Breast epithelium (tissue), 4 donors: ENCODE data around the gene CFHR1. TPM values are rescaled to one million over a fixed set of nuclear protein-coding genes. Genes with fewer than 3 reads are reported as not detected.

Experiments
- DNase-seq, 2 donors: peaks; one replicate each; pipeline ENCODE4 v3.0.0-alpha.2; 2019; ENCODE audit warnings: low spot score in 2 of 2
- H3K27ac ChIP-seq, 2 donors: fragments of 200-600 bp; sonication (generic) in 1 of 2; one replicate each; pipeline ENCODE4 v1.5.1; 2016 to 2019; ENCODE audit warnings: mild to moderate bottlenecking in 1 of 2
- H3K27me3 ChIP-seq, 2 donors: fragments of 200-600 bp; sonication (generic) in 1 of 2; one replicate each; pipeline versions ENCODE4 v1.5.1 to v1.6.0; 2017 to 2019; ENCODE audit warnings: control low read depth in 1 of 2, mild to moderate bottlenecking in 1 of 2
- H3K36me3 ChIP-seq: fragments of 200-600 bp; one replicate; pipeline ENCODE4 v1.5.1; 2019
- H3K4me1 ChIP-seq, 2 donors: fragments of 200-600 bp; sonication (generic); one replicate each; pipeline ENCODE4 v1.5.1; 2016 to 2019; ENCODE audit warnings: control low read depth in 1 of 2
- H3K4me3 ChIP-seq, 3 donors: fragments of 200-600 bp; sonication (generic); 1 replicate in 2 of 3; 2 replicates in 1 of 3; pipeline ENCODE4 v1.5.1; 2016 to 2019; ENCODE audit warnings: mild to moderate bottlenecking in 3 of 3, moderate library complexity in 2 of 3
- H3K9me3 ChIP-seq, 2 donors: fragments of 200-600 bp; sonication (generic) in 1 of 2; one replicate each; pipeline ENCODE4 v1.5.1; 2016 to 2019; ENCODE audit warnings: control low read depth in 1 of 2
- CTCF ChIP-seq, 3 donors: fragments of 450-650 bp; IDR thresholded peaks; one replicate each; pipeline ENCODE4 v1.5.1; 2016 to 2017; ENCODE audit warnings: antibody characterized with exemption in 3 of 3, mild to moderate bottlenecking in 3 of 3, moderate library complexity in 3 of 3
- POLR2A ChIP-seq: fragments of 450-650 bp; IDR thresholded peaks from one replicate; pipeline ENCODE4 v1.6.1; 2016; ENCODE audit warnings: antibody characterized with exemption, mild to moderate bottlenecking, moderate library complexity
- POLR2AphosphoS5 ChIP-seq, 3 donors: sonication (generic); formaldehyde crosslinking; IDR thresholded peaks; one replicate each; pipeline ENCODE4 v1.6.1; 2017; ENCODE audit warnings: antibody characterized with exemption in 3 of 3
- intact Hi-C: fragments of 100-400 bp; cut with DNase I; formaldehyde crosslinking; loops from one replicate; pipeline ENCODE4 v1.15.1; 2023; ENCODE audit warnings: low total_unique reads
- total RNA-seq, 3 donors: library from RNA; depleted of rRNA; stranded (reverse); fragments of >200 nt; gene quantifications; one replicate each; pipeline ENCODE4 v1.1.0, GENCODE V29; 2016

Gene CFHR1
- total RNA-seq, 3 donors from 2014 or later = not detected

- no peaks in the 10 kb centered on the region for H3K36me3 ChIP-seq
- intact Hi-C loops = no loop called here
- peaks cover 0 to 6% of the 10 kb centered on the region in 2 donors for H3K9me3 ChIP-seq
- no peaks in the 10 kb centered on the region for H3K4me1 ChIP-seq
- TF ChIP-seq POLR2AphosphoS5 (IDR thresholded peaks at IDR 0.05) (no peak), CTCF (IDR thresholded peaks at IDR 0.05) (no peak), POLR2A (no peak)
- H3K4me3 ChIP-seq = no peak overlapping the region
- no peaks in the 10 kb centered on the region for H3K27me3 ChIP-seq
- no peak overlapping the region for H3K27ac ChIP-seq
- DNase-seq = no peak
Measured at GRCh38 chr1:196860323-196860884, 40.9 kb downstream of the CFHR1 start.

DNA sequence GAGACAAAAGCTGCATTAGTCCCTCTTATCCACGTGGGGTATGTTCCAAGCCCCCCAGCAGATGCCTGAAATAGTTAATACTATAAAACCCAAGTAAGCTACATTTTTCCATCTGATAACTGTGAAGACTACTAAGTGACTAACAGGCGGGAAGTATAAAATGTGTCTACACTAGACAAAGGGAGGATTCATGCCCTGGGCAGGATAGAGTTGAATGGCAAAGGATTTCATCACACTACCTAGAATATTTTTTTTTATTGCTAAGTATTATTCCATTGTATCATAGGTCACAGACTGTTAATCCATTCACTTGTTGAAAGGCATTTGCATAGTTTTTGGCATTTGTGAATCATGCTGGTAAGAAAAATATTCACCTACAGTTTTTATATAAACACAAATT is 41.9 kb downstream of the CFHR1 start:
- Histone ChIP-seq H3K27ac (no peak overlapping the region), H3K36me3 (no peaks in the 10 kb centered on the region), H3K9me3 (peaks cover 0 to 6% of the 10 kb centered on the region in 2 donors), H3K4me1 (no peaks in the 10 kb centered on the region), H3K27me3 (no peaks in the 10 kb centered on the region), H3K4me3 (no peak overlapping the region)
- intact Hi-C loops = no loop called here
- TF ChIP-seq CTCF (IDR thresholded peaks at IDR 0.05) = no peak
- no peak for TF ChIP-seq POLR2A
- TF ChIP-seq POLR2AphosphoS5 (IDR thresholded peaks at IDR 0.05) = no peak
- DNase-seq = no peak

GRCh38 chr1:196866974-196867373 is 47.4 kb downstream of the CFHR1 start:
- intact Hi-C loops = no loop called here
- H3K4me3 ChIP-seq = no peak overlapping the region
- H3K27ac ChIP-seq = no peak overlapping the region
- H3K4me1 ChIP-seq = no peaks in the 10 kb centered on the region
- H3K9me3 ChIP-seq = peaks cover 0 to 6% of the 10 kb centered on the region in 2 donors
- no peak for TF ChIP-seq CTCF (IDR thresholded peaks at IDR 0.05)
- no peak for TF ChIP-seq POLR2AphosphoS5 (IDR thresholded peaks at IDR 0.05)
- TF ChIP-seq POLR2A = no peak
- DNase-seq = no peak
- no peaks in the 10 kb centered on the region for H3K36me3 ChIP-seq
- no peaks in the 10 kb centered on the region for H3K27me3 ChIP-seq

DNA sequence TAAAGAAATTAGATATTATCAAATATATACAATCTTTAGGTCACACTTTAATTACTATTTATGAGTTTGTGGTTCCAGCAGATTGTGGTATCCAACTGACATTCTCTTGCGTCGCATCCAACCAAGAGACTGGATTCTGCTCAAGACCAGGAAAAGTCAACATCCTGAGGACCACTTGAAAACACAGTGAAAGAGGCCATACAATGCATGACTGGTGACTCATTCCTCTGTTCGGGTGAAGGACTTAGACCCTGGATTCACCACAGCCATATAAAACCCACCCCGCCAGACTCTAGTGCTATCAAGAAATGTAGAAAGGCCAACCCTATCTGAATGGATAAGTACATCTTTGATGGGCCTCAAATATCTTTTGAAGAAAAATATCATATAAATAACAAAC is 53.9 kb downstream of the CFHR1 start:
- Histone ChIP-seq H3K4me1 (no peaks in the 10 kb centered on the region), H3K36me3 (no peaks in the 10 kb centered on the region), H3K27me3 (no peaks in the 10 kb centered on the region), H3K27ac (no peak overlapping the region), H3K9me3 (no peaks in the 10 kb centered on the region), H3K4me3 (no peak overlapping the region)
- DNase-seq = no peak
- intact Hi-C loops = no loop called here
- TF ChIP-seq CTCF (IDR thresholded peaks at IDR 0.05) (no peak), POLR2A (no peak), POLR2AphosphoS5 (IDR thresholded peaks at IDR 0.05) (no peak)

GRCh38 chr1:196875935-196876334 is 56.4 kb downstream of the CFHR1 start:
- Histone ChIP-seq H3K9me3 (no peaks in the 10 kb centered on the region), H3K27ac (no peak overlapping the region), H3K27me3 (no peaks in the 10 kb centered on the region), H3K36me3 (no peaks in the 10 kb centered on the region), H3K4me3 (no peak overlapping the region), H3K4me1 (no peaks in the 10 kb centered on the region)
- TF ChIP-seq CTCF (IDR thresholded peaks at IDR 0.05) = no peak
- no peak for TF ChIP-seq POLR2A
- TF ChIP-seq POLR2AphosphoS5 (IDR thresholded peaks at IDR 0.05) = no peak
- DNase-seq = no peak
- intact Hi-C loops = no loop called here
